GM23338 (cell line): ENCODE measurements around the gene NUP214. TPM values are rescaled to one million over a fixed set of nuclear protein-coding genes. Genes with fewer than 3 reads are reported as not detected.

Experiments used
- ATAC-seq: fragments of 200-7000 bp; cut with Tn5 transposase; 3 replicates; pipeline ENCODE4 v1.9.1; 2020
- DNase-seq: peaks from one replicate; pipeline ENCODE4 v3.0.0-alpha.2; 2015; ENCODE audit warnings: low spot score
- H2AFZ ChIP-seq: fragments of 200-600 bp; sonication (generic); 2 replicates; pipeline ENCODE4 v1.8.0; 2016; ENCODE audit warnings: antibody characterized with exemption, mild to moderate bottlenecking, moderate library complexity
- H3F3A ChIP-seq: fragments of 200-600 bp; sonication (generic); replicated peaks from 2 replicates; pipeline ENCODE4 v1.8.0; 2017; ENCODE audit warnings: antibody characterized with exemption, mixed run types, low read depth
- H3K27ac ChIP-seq: fragments of 200-600 bp; sonication (generic); 2 replicates; pipeline ENCODE4 v1.6.1; 2016; ENCODE audit warnings: low read depth
- H3K27me3 ChIP-seq: fragments of 200-600 bp; sonication (generic); 2 replicates; pipeline ENCODE4 v1.8.0; 2016; ENCODE audit warnings: mild to moderate bottlenecking, mixed run types, moderate library complexity; ENCODE audit not compliant: insufficient read depth
- H3K36me3 ChIP-seq: fragments of 200-600 bp; sonication (generic); 2 replicates; pipeline ENCODE4 v1.8.0; 2016; ENCODE audit warnings: mild to moderate bottlenecking; ENCODE audit not compliant: insufficient read depth
- H3K4me1 ChIP-seq: fragments of 200-600 bp; sonication (generic); 2 replicates; pipeline ENCODE4 v1.8.0; 2016; ENCODE audit warnings: mild to moderate bottlenecking, moderate library complexity; ENCODE audit not compliant: insufficient read depth
- H3K4me2 ChIP-seq: fragments of 200-600 bp; sonication (generic); 2 replicates; pipeline ENCODE4 v1.7.1; 2017; ENCODE audit warnings: mixed run types
- H3K4me3 ChIP-seq: fragments of 200-600 bp; sonication (generic); 2 replicates; pipeline ENCODE4 v1.6.1; 2016; ENCODE audit warnings: mixed run types
- H3K79me2 ChIP-seq: fragments of 200-600 bp; sonication (generic); replicated peaks from 2 replicates; pipeline ENCODE4 v1.8.0; 2017; ENCODE audit warnings: mild to moderate bottlenecking; ENCODE audit not compliant: insufficient read depth
- H3K9me2 ChIP-seq: fragments of 200-600 bp; sonication (generic); 2 replicates; pipeline ENCODE4 v1.8.0; 2017; ENCODE audit not compliant: insufficient read depth
- H4K20me1 ChIP-seq: fragments of 200-600 bp; sonication (generic); replicated peaks from 2 replicates; pipeline ENCODE4 v1.8.0; 2017; ENCODE audit warnings: mild to moderate bottlenecking; ENCODE audit not compliant: insufficient read depth
- H3K27ac Mint-ChIP-seq: 2 replicates; pipeline ENCODE4 v1.8.0; 2020; ENCODE audit warnings: inconsistent platforms, mild to moderate bottlenecking, moderate library complexity, mixed read lengths
- H3K27me3 Mint-ChIP-seq: 3 replicates; pipeline ENCODE4 v1.8.0; 2022; ENCODE audit warnings: low read depth, mild to moderate bottlenecking, moderate library complexity, mixed read lengths, inconsistent platforms; ENCODE audit not compliant: insufficient read depth, poor library complexity
- H3K36me3 Mint-ChIP-seq: 3 replicates; pipeline ENCODE4 v1.8.0; 2021; ENCODE audit warnings: low read depth, mild to moderate bottlenecking, inconsistent platforms, moderate library complexity, mixed read lengths
- H3K4me1 Mint-ChIP-seq: 3 replicates; pipeline ENCODE4 v1.8.0; 2020; ENCODE audit warnings: mild to moderate bottlenecking, inconsistent platforms, mixed read lengths
- H3K4me3 Mint-ChIP-seq: 3 replicates; pipeline ENCODE4 v1.8.0; 2021; ENCODE audit warnings: moderate library complexity, mild to moderate bottlenecking, inconsistent platforms, mixed read lengths
- H3K9me3 Mint-ChIP-seq: 3 replicates; pipeline ENCODE4 v1.8.0; 2020; ENCODE audit warnings: moderate library complexity, mild to moderate bottlenecking, inconsistent platforms, mixed read lengths
- JUNB ChIP-seq: IDR thresholded peaks from one replicate; pipeline ENCODE4 v1.6.1; 2016; ENCODE audit warnings: antibody characterized with exemption; ENCODE audit not compliant: unreplicated experiment
- POLR2AphosphoS5 ChIP-seq: IDR thresholded peaks from 2 replicates; pipeline ENCODE4 v1.6.1; 2016; ENCODE audit warnings: antibody characterized with exemption, low read depth
- REST ChIP-seq: IDR thresholded peaks from one replicate; pipeline ENCODE4 v1.6.1; 2018; ENCODE audit warnings: antibody characterized with exemption; ENCODE audit not compliant: unreplicated experiment
- STAT1 ChIP-seq: IDR thresholded peaks from one replicate; pipeline ENCODE4 v1.6.1; 2016; ENCODE audit warnings: antibody characterized with exemption; ENCODE audit not compliant: unreplicated experiment
- ZNF331 ChIP-seq: fragments of 250-450 bp; sonication (Bioruptor Pico); IDR thresholded peaks from 2 replicates; pipeline ENCODE4 v1.5.0; 2020; ENCODE audit warnings: low read depth, mild to moderate bottlenecking, moderate library complexity
- polyA plus RNA-seq: library from polyadenylated mRNA; unstranded; fragments of >200 nt; fragmentation: Nextera tagmentation; extraction: Ambion mirVana; gene quantifications from 2 replicates; pipeline ENCODE4 v1.2.1, GENCODE V29; 2016
- small RNA-seq: library from RNA; depleted of rRNA; stranded (forward); fragments of <200 nt; gene quantifications from one replicate; pipeline ENCODE3, GENCODE V24; 2014; ENCODE audit warnings: low replicate concordance
- total RNA-seq: library from RNA; depleted of rRNA; stranded (reverse); fragments of >200 nt; shearing (Covaris generic); gene quantifications from 2 replicates; pipeline ENCODE4 v1.2.3, GENCODE V29; 2014; rRNA removed

NUP214 gene
- total and polyA plus RNA-seq, 2 experiments from 2014 or later, result 36.0 to 57.0 TPM

- H3K9me3 Mint-ChIP-seq, result no peaks in the 10 kb centered on the region
- Histone ChIP-seq H3K27me3 (peaks cover 16% of the 10 kb centered on the region), H3K4me1 (no peaks in the 10 kb centered on the region), H3K36me3 (no peaks in the 10 kb centered on the region), H3K27ac (no peak overlapping the region), H4K20me1 (no peaks in the 10 kb centered on the region), H3K79me2 (no peaks in the 10 kb centered on the region), H3K4me2 (peak overlapping the region; percentile 85), H3F3A (peaks cover 14% of the 10 kb centered on the region; the same call in 1 of the 2 replicates), H3K4me3 (peak overlapping the region; percentile 79), H2AFZ (peak overlapping the region; percentile 94), H3K9me2 (no peaks in the 10 kb centered on the region)
- H3K4me3 Mint-ChIP-seq, result peak overlapping the region; percentile 72
- ATAC-seq, result peak; percentile 77
- H3K4me1 Mint-ChIP-seq, result peaks cover 12% of the 10 kb centered on the region
- DNase-seq, result peak; percentile 96
- TF ChIP-seq STAT1, result no peak
- TF ChIP-seq JUNB, result no peak
- TF ChIP-seq REST, result peak; percentile 73
- TF ChIP-seq POLR2AphosphoS5, result no peak
- TF ChIP-seq ZNF331 (CRISPR knock-in tag), result no peak
- no peaks in the 10 kb centered on the region for H3K36me3 Mint-ChIP-seq
- H3K27ac Mint-ChIP-seq, result no peak overlapping the region
- H3K27me3 Mint-ChIP-seq, result peaks cover 40% of the 10 kb centered on the region
These were observed 157.5 kb downstream of the NUP214 start for GRCh38 chr9:131282688-131283422.

Small RNA genes lying within 50 kb of the gene (small RNA-seq; reads per million reads assigned to genes)
- not detected for gene RNU6-881P

Other genes starting within 250 kb of the NUP214 start
- not detected in 2 replicates for gene QRFP, start 228.8 kb upstream of the NUP214 start, total RNA-seq
- gene QRFP, start 228.8 kb upstream of the NUP214 start, polyA plus RNA-seq, result not detected in 2 replicates
- gene FIBCD1, start 186.3 kb upstream of the NUP214 start, total RNA-seq, result 4.4 and 15.5 TPM in 2 replicates
- 5.6 and 9.0 TPM in 2 replicates for gene FIBCD1, start 186.3 kb upstream of the NUP214 start, polyA plus RNA-seq
- gene LAMC3, start 116.4 kb upstream of the NUP214 start, total RNA-seq, result 19.2 and 27.4 TPM in 2 replicates
- gene LAMC3, start 116.4 kb upstream of the NUP214 start, polyA plus RNA-seq, result 8.2 and 9.0 TPM in 2 replicates
- 82.6 and 87.8 TPM in 2 replicates for gene AIF1L, start 29.1 kb upstream of the NUP214 start, total RNA-seq
- 75.8 and 76.4 TPM in 2 replicates for gene AIF1L, start 29.1 kb upstream of the NUP214 start, polyA plus RNA-seq
- 2.1 and 2.2 TPM in 2 replicates for gene FAM78A, start 150.9 kb downstream of the NUP214 start, total RNA-seq
- 0.57 and 0.75 TPM in 2 replicates for gene FAM78A, start 150.9 kb downstream of the NUP214 start, polyA plus RNA-seq
- 2.4 and 4.4 TPM in 2 replicates for gene PLPP7, start 164.1 kb downstream of the NUP214 start, total RNA-seq
- gene PLPP7, start 164.1 kb downstream of the NUP214 start, polyA plus RNA-seq, result 1.6 and 2.0 TPM in 2 replicates